ENCODE data around the gene GPR160.

GRCh38 chr3:170080605-170081004 is 42.8 kb downstream of the GPR160 start:
- no peak for TF ChIP-seq POLR2A (IDR thresholded peaks at IDR 0.05)
- TF ChIP-seq CTCF (IDR thresholded peaks at IDR 0.05) = no peak

Data from body of pancreas (tissue), 4 donors.